Occipital lobe (tissue), 2 donors: ENCODE measurements around the gene PBX3. TPM values are rescaled to one million over a fixed set of nuclear protein-coding genes. Genes with fewer than 3 reads are reported as not detected.
A peak's percentile ranks its signal among the peaks of the same experiment; 100 is the strongest.

Experiments used
- DNase-seq: peaks from one replicate; lab custom pipeline; 2025; lab: John Stamatoyannopoulos, UW
- total RNA-seq: library from RNA; depleted of rRNA; stranded (reverse); fragments of >200 nt; gene quantifications from one replicate; pipeline ENCODE4 v1.2.3, GENCODE V29; 2014

The PBX3 gene
- total RNA-seq, 1 donor from 2014 or later, result 14.3 TPM

GRCh38 chr9:125904155-125904851, 157.1 kb downstream of the PBX3 start:
- no peak for DNase-seq

GRCh38 chr9:125906144-125906543, 159.0 kb downstream of the PBX3 start:
- no peak for DNase-seq

- DNase-seq, result no peak
These were observed 159.7 kb downstream of the PBX3 start for GRCh38 chr9:125906893-125907292.

GRCh38 chr9:125908136-125908535, 161.0 kb downstream of the PBX3 start:
- no peak for DNase-seq

GRCh38 chr9:125908966-125909365, 161.8 kb downstream of the PBX3 start:
- no peak for DNase-seq

- DNase-seq, result no peak
These were observed 162.3 kb downstream of the PBX3 start for GRCh38 chr9:125909459-125909858.

- no peak for DNase-seq
These were observed 163.1 kb downstream of the PBX3 start for GRCh38 chr9:125910286-125910685.

GRCh38 chr9:125911861-125912644, 164.9 kb downstream of the PBX3 start:
- DNase-seq, result no peak

GRCh38 chr9:125912667-125913066, 165.5 kb downstream of the PBX3 start:
- DNase-seq, result no peak

- DNase-seq, result no peak
These were observed 166.4 kb downstream of the PBX3 start for GRCh38 chr9:125913551-125913950.

- no peak for DNase-seq
These were observed 167.2 kb downstream of the PBX3 start for GRCh38 chr9:125914411-125914810.

GRCh38 chr9:125915606-125916005, 168.4 kb downstream of the PBX3 start:
- DNase-seq, result no peak

- DNase-seq, result no peak
These were observed 172.4 kb downstream of the PBX3 start for GRCh38 chr9:125919565-125919964.

GRCh38 chr9:125920402-125920801, 173.2 kb downstream of the PBX3 start:
- DNase-seq, result no peak

- DNase-seq, result no peak
These were observed 175.7 kb downstream of the PBX3 start for GRCh38 chr9:125922854-125923253.

- no peak for DNase-seq
These were observed 177.2 kb downstream of the PBX3 start for GRCh38 chr9:125924351-125924750.

GRCh38 chr9:125926936-125927335, 179.8 kb downstream of the PBX3 start:
- no peak for DNase-seq

- DNase-seq, result no peak
These were observed 182.7 kb downstream of the PBX3 start for GRCh38 chr9:125929846-125930245.

GRCh38 chr9:125931211-125931610, 184.0 kb downstream of the PBX3 start:
- no peak for DNase-seq

- DNase-seq, result peak; percentile 49
These were observed 184.8 kb downstream of the PBX3 start for GRCh38 chr9:125932012-125932411.

GRCh38 chr9:125932746-125933455, 185.7 kb downstream of the PBX3 start:
- no peak for DNase-seq

GRCh38 chr9:125942125-125942524, 195.0 kb downstream of the PBX3 start:
- DNase-seq, result no peak
